Suprapubic skin (tissue), 3 donors: Measurements from ENCODE around the gene GET3.

Experiments
- CTCF ChIP-seq, 2 donors: fragments of 200-600 bp in 1 of 2; fragments of 450-650 bp in 1 of 2; sonication (generic) in 1 of 2; IDR thresholded peaks; one replicate each; pipeline ENCODE4 v1.5.1; 2016 to 2019; ENCODE audit warnings: antibody characterized with exemption in 2 of 2, mild to moderate bottlenecking in 1 of 2, moderate library complexity in 1 of 2
- EP300 ChIP-seq: sonication (generic); formaldehyde crosslinking; IDR thresholded peaks from one replicate; pipeline ENCODE4 v1.6.1; 2017; ENCODE audit warnings: antibody characterized with exemption
- POLR2A ChIP-seq, 2 donors: fragments of 450-650 bp; IDR thresholded peaks; one replicate each; pipeline ENCODE4 v1.6.1; 2017; ENCODE audit warnings: antibody characterized with exemption in 2 of 2, mild to moderate bottlenecking in 2 of 2, moderate library complexity in 2 of 2

- no peak for TF ChIP-seq CTCF (IDR thresholded peaks at IDR 0.05)
- no peak for TF ChIP-seq EP300
- no peak for TF ChIP-seq POLR2A (IDR thresholded peaks at IDR 0.05)
These were observed 48.2 kb downstream of the GET3 start for GRCh38 chr19:12785431-12786031.
